WTC11 (cell line): ENCODE results near the gene ZCCHC8. TPM values are rescaled to one million over a fixed set of nuclear protein-coding genes. Genes with fewer than 3 reads are reported as not detected.

Source experiments
- ATAC-seq: fragments of 200-7000 bp; cut with Tn5 transposase; 2 replicates; pipeline ENCODE4 v1.10.0; 2021; ENCODE audit warnings: mild to moderate bottlenecking, moderate library complexity
- CTCF ChIA-PET: fragments of 300-600 bp; sonication (Branson Sonifier 250); formaldehyde crosslinking; loops from one replicate; lab custom pipeline; 2021; ENCODE audit warnings: antibody characterized with exemption; lab: Charles Lee
- POLR2A ChIA-PET: fragments of 350-600 bp; sonication (Branson Sonifier 250); formaldehyde crosslinking; loops from one replicate; lab custom pipeline; 2021; ENCODE audit warnings: antibody characterized with exemption; lab: Charles Lee
- DNase-seq: peaks from one replicate; pipeline ENCODE4 v3.0.0; 2021; ENCODE audit warnings: low spot score
- H3K27ac Mint-ChIP-seq: 2 replicates; pipeline ENCODE4 v1.8.0; 2021; ENCODE audit warnings: mixed read lengths
- H3K27me3 Mint-ChIP-seq: 2 replicates; pipeline ENCODE4 v1.8.0; 2021; ENCODE audit warnings: low read depth, mild to moderate bottlenecking, moderate library complexity, mixed read lengths
- H3K36me3 Mint-ChIP-seq: 2 replicates; pipeline ENCODE4 v1.8.0; 2021; ENCODE audit warnings: mixed read lengths
- H3K4me1 Mint-ChIP-seq: 2 replicates; pipeline ENCODE4 v1.8.0; 2022; ENCODE audit warnings: mixed read lengths
- H3K4me3 Mint-ChIP-seq: 2 replicates; pipeline ENCODE4 v1.8.0; 2021; ENCODE audit warnings: mild to moderate bottlenecking, moderate library complexity, mixed read lengths
- H3K9me3 Mint-ChIP-seq: 2 replicates; pipeline ENCODE4 v1.8.0; 2021; ENCODE audit warnings: mixed read lengths
- ARID4B ChIP-seq: sonication (generic); formaldehyde crosslinking; IDR thresholded peaks from 2 replicates; pipeline ENCODE4 v1.8.0; 2023; ENCODE audit warnings: missing genetic modification reagents, mild to moderate bottlenecking, borderline replicate concordance
- ATF2 ChIP-seq: sonication (generic); formaldehyde crosslinking; IDR thresholded peaks from 2 replicates; pipeline ENCODE4 v1.8.1; 2022; ENCODE audit warnings: low read depth, missing genetic modification reagents, borderline replicate concordance
- CTCF ChIP-seq: fragments of 200-600 bp; IDR thresholded peaks from 2 replicates; pipeline ENCODE4 v1.8.0; 2022; ENCODE audit warnings: antibody characterized with exemption
- ETV6 ChIP-seq: sonication (generic); formaldehyde crosslinking; IDR thresholded peaks from 2 replicates; pipeline ENCODE4 v1.8.1; 2022; ENCODE audit warnings: mild to moderate bottlenecking, missing genetic modification reagents
- GABPB1 ChIP-seq: sonication (generic); formaldehyde crosslinking; IDR thresholded peaks from 2 replicates; pipeline ENCODE4 v1.8.1; 2023; ENCODE audit warnings: mild to moderate bottlenecking, missing genetic modification reagents
- GTF2I ChIP-seq: fragments of 250-450 bp; sonication (Bioruptor Pico); conservative IDR thresholded peaks from 2 replicates; pipeline ENCODE4 v1.4.0; 2021; ENCODE audit warnings: mild to moderate bottlenecking
- HMGXB4 ChIP-seq: sonication (generic); formaldehyde crosslinking; IDR thresholded peaks from 2 replicates; pipeline ENCODE4 v1.8.1; 2023; ENCODE audit warnings: mild to moderate bottlenecking, moderate library complexity, missing genetic modification reagents
- MLX ChIP-seq: sonication (generic); formaldehyde crosslinking; IDR thresholded peaks from 2 replicates; pipeline ENCODE4 v1.8.1; 2023; ENCODE audit warnings: mild to moderate bottlenecking, missing genetic modification reagents, moderate library complexity
- PREB ChIP-seq: sonication (generic); formaldehyde crosslinking; IDR thresholded peaks from 2 replicates; pipeline ENCODE4 v1.8.1; 2022; ENCODE audit warnings: mild to moderate bottlenecking, missing genetic modification reagents, moderate library complexity, borderline replicate concordance
- PRRX2 ChIP-seq: fragments of 250-450 bp; sonication (Bioruptor Pico); IDR thresholded peaks from 2 replicates; pipeline ENCODE4 v1.8.0; 2021; ENCODE audit warnings: mild to moderate bottlenecking
- ZNF263 ChIP-seq: sonication (generic); formaldehyde crosslinking; IDR thresholded peaks from 2 replicates; pipeline ENCODE4 v1.8.1; 2022; ENCODE audit warnings: low read depth, mild to moderate bottlenecking, moderate library complexity, missing genetic modification reagents
- ZNF425 ChIP-seq: fragments of 250-450 bp; sonication (Bioruptor Pico); conservative IDR thresholded peaks from 2 replicates; pipeline ENCODE4 v1.9.0; 2021; ENCODE audit warnings: mild to moderate bottlenecking
- total RNA-seq: library from RNA; stranded (reverse); gene quantifications from 3 replicates; pipeline ENCODE4 v1.2.3, GENCODE V29; 2021
- TF ChIP-seq, protein P1 (sequence below): sonication (generic); formaldehyde crosslinking; IDR thresholded peaks from 2 replicates; pipeline ENCODE4 v1.8.0; 2022; ENCODE audit warnings: mild to moderate bottlenecking, missing genetic modification reagents
- TF ChIP-seq, protein P2 (sequence below): fragments of 250-450 bp; sonication (Bioruptor Pico); IDR thresholded peaks from 2 replicates; pipeline ENCODE4 v1.9.0; 2021; ENCODE audit warnings: moderate library complexity, mild to moderate bottlenecking, inconsistent platforms, borderline replicate concordance

Gene ZCCHC8
- total RNA-seq, 1 experiment from 2014 or later, result 28.4 TPM

DNA sequence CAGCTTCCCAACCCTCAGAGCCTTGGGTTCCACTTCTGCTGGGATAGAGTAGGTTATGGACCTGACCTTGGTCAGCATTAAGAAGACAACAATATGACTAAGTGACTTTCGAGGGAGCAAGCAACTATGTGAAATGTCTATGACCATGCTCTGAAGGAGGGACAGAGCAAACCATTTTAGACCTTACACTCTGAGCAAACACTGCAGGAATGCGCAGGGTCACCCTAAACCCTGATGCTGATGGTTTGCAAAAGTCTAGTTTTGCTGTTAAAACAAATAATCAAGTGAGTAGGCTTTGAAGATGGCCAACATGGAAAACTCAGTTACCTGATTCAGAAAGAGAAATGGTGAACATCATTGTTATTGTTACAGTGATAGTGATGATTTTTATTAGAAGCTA, 8.7 kb downstream of the ZCCHC8 start:
- POLR2A ChIA-PET, result interaction anchor here (0.5 kb wide), 1 partner anchor 186 kb away, joined by 3 read pairs; no protein-coding TSS in a partner anchor
- no peaks in the 10 kb centered on the region for H3K27me3 Mint-ChIP-seq
- no peak overlapping the region; the same call in 1 of the 2 replicates for H3K27ac Mint-ChIP-seq
- CTCF ChIA-PET, result interaction anchor here (0.6 kb wide), 1 partner anchor 70 kb away, joined by 3 read pairs; the partner anchor contains the start of gene CLIP1
- TF ChIP-seq CTCF, result no peak
- TF ChIP-seq ATF2 (CRISPR knock-in tag), result no peak
- TF ChIP-seq, protein P1, sequence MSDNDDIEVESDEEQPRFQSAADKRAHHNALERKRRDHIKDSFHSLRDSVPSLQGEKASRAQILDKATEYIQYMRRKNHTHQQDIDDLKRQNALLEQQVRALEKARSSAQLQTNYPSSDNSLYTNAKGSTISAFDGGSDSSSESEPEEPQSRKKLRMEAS (CRISPR knock-in tag), result no peak
- TF ChIP-seq HMGXB4, result no peak
- TF ChIP-seq PRRX2 (CRISPR knock-in tag), result no peak
- TF ChIP-seq, protein P2, sequence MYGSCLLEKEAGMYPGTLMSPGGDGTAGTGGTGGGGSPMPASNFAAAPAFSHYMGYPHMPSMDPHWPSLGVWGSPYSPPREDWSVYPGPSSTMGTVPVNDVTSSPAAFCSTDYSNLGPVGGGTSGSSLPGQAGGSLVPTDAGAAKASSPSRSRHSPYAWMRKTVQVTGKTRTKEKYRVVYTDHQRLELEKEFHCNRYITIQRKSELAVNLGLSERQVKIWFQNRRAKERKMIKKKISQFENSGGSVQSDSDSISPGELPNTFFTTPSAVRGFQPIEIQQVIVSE (CRISPR knock-in tag), result no peak
- ATAC-seq, result no peak
- H3K9me3 Mint-ChIP-seq, result no peaks in the 10 kb centered on the region
- DNase-seq, result no peak
- H3K36me3 Mint-ChIP-seq, result peaks cover 53% of the 10 kb centered on the region
- H3K4me1 Mint-ChIP-seq, result no peaks in the 10 kb centered on the region
- no peak overlapping the region for H3K4me3 Mint-ChIP-seq

GRCh38 chr12:122489038-122489437, 11.7 kb downstream of the ZCCHC8 start:
- H3K36me3 Mint-ChIP-seq, result peaks cover 65% of the 10 kb centered on the region
- ATAC-seq, result no peak

More at GRCh38 chr12:122489038-122489437, 11.7 kb downstream of the ZCCHC8 start:
- no peak for TF ChIP-seq ARID4B
- TF ChIP-seq PREB (CRISPR knock-in tag), result no peak
- no peak for TF ChIP-seq MLX (CRISPR knock-in tag)
- no peak for TF ChIP-seq ETV6
- no peak for TF ChIP-seq GTF2I
- TF ChIP-seq ZNF263 (CRISPR knock-in tag), result no peak
- no peak for TF ChIP-seq ZNF425
- peak; percentile 63 for TF ChIP-seq GABPB1 (CRISPR knock-in tag)
- H3K4me1 Mint-ChIP-seq, result no peaks in the 10 kb centered on the region
- H3K27me3 Mint-ChIP-seq, result no peaks in the 10 kb centered on the region
- H3K27ac Mint-ChIP-seq, result no peak overlapping the region
- CTCF ChIA-PET, result no interaction called here
- H3K4me3 Mint-ChIP-seq, result no peak overlapping the region
- peaks cover 4% of the 10 kb centered on the region for H3K9me3 Mint-ChIP-seq
- POLR2A ChIA-PET, result interaction anchor here (0.7 kb wide), 1 partner anchor 10 kb away, joined by 3 read pairs; no protein-coding TSS in a partner anchor
- no peak for DNase-seq
